ENCODE results near the gene ZFP90. TPM values are rescaled to one million over a fixed set of nuclear protein-coding genes. Genes with fewer than 3 reads are reported as not detected.
A peak's percentile ranks its signal among the peaks of the same experiment; 100 is the strongest.
"Not testable (repeated sequence)": the region's sequence is repeated elsewhere in the genome, so short reads cannot be mapped to it uniquely, and the experiment has no call there.

Gene ZFP90
- total RNA-seq, 4 donors from 2014 or later, result 5.4 to 30.5 (median 10.6) TPM

DNA sequence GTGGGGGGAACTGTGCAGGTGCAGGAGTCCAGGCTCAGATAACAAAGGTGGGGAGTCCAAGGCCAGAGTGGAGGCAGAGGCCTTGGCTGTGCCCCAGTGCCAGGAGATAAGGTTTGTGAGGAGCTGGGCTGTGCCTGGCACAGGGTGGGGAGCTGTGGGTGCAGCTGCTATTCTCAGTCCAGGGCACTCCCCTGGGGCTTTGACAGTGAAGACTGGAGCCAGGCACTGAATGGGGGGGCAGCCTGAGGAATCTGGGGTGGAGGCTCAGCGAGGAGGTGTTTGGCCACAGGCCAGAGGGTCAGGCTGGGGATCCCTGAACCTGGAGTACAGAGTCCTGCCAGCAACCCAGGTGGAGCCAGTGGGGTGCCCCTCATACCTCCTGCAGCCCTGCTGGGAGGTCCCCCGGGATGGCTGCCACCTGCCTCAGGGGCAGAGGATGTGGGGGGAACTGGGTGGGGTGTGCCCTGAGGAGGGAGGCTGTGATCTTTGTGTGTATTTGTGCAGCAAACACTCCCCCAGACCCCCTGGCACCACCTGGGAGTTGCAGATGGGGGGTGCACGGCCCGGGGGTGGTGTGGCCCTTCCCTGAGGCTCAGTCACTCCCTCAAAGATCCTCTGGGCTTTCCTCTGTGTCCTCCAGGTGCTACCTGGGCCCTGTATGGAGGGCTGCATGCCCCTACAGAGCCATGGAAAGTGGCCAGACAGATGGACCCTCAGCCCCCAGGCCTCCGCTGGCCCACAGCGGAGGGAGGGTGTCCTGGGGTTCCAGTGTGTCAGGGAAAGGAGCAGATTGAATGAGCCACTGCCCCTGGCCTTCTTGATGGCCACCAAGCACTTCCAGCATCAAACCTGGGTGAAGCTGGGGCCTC is 46.3 kb upstream of the ZFP90 start:
- H3K4me3 ChIP-seq, result peak overlapping the region in 2 of 4 donors; percentile 27 to 37
- no peaks in the 10 kb centered on the region for H3K36me3 ChIP-seq
- TF ChIP-seq POLR2A (IDR thresholded peaks at IDR 0.05), result peak; percentile 29 to 59
- TF ChIP-seq, protein P1, sequence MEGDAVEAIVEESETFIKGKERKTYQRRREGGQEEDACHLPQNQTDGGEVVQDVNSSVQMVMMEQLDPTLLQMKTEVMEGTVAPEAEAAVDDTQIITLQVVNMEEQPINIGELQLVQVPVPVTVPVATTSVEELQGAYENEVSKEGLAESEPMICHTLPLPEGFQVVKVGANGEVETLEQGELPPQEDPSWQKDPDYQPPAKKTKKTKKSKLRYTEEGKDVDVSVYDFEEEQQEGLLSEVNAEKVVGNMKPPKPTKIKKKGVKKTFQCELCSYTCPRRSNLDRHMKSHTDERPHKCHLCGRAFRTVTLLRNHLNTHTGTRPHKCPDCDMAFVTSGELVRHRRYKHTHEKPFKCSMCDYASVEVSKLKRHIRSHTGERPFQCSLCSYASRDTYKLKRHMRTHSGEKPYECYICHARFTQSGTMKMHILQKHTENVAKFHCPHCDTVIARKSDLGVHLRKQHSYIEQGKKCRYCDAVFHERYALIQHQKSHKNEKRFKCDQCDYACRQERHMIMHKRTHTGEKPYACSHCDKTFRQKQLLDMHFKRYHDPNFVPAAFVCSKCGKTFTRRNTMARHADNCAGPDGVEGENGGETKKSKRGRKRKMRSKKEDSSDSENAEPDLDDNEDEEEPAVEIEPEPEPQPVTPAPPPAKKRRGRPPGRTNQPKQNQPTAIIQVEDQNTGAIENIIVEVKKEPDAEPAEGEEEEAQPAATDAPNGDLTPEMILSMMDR (IDR thresholded peaks at IDR 0.05), result no peak
- no peaks in the 10 kb centered on the region for H3K27me3 ChIP-seq
- H3K4me1 ChIP-seq, result peaks cover 0 to 32% (median 6%) of the 10 kb centered on the region in 4 donors
- H3K9me3 ChIP-seq, result no peaks in the 10 kb centered on the region
- peak overlapping the region in 3 of 4 donors; percentile 66 to 95 (median 89) for H3K27ac ChIP-seq
- DNase-seq, result peak in 2 of 3 donors; percentile 90 to 92

DNA sequence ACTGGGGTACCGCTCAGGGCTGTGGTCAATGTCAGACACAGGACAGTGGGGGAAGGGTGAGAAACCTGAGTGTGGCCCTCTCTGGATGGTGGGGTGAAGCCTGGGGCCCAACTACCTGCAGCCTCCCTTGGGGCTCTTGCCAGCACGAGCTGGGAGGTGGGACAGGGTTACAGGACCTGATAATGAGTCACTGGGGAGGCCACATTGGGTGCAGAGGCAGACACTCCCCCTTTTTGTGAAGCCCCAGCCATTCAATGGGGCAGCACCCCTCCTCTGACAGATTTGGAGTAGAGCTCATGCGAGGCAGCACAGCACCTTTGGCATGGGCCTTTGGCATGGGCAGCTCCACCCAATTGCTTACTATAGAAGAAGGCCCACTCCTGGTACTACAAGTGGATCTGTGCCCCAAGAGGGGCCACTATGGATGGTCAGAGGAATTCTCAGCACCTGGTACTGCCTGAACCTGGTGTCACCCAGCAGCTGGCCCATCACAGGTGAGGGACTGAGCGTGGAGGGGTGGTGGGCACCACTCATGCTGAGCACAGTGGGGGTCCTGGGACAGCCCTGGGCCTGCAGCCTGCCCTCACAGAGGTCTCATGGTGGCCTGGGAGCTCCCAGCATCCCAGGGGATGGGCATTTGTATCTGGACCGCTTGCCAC is 45.5 kb upstream of the ZFP90 start:
- Histone ChIP-seq H3K36me3 (no peaks in the 10 kb centered on the region), H3K9me3 (no peaks in the 10 kb centered on the region), H3K27ac (peak overlapping the region in 3 of 4 donors; percentile 66 to 95 (median 89)), H3K27me3 (no peaks in the 10 kb centered on the region), H3K4me3 (peak overlapping the region in 2 of 4 donors; percentile 27 to 37), H3K4me1 (peaks cover 0 to 28% (median 6%) of the 10 kb centered on the region in 4 donors)
- TF ChIP-seq POLR2A (IDR thresholded peaks at IDR 0.05), result no peak
- TF ChIP-seq, protein P1 (IDR thresholded peaks at IDR 0.05), result no peak
- no peak for DNase-seq

GRCh38 chr16:68494261-68494660 is 44.8 kb upstream of the ZFP90 start:
- H3K4me3 ChIP-seq, H3K27me3 ChIP-seq, H3K9me3 ChIP-seq, H3K36me3 ChIP-seq, DNase-seq: not testable (repeated sequence)
- Histone ChIP-seq H3K27ac (peak overlapping the region in 1 of 4 donors; percentile 11), H3K4me1 (peaks cover 0 to 28% (median 6%) of the 10 kb centered on the region in 4 donors)

DNA sequence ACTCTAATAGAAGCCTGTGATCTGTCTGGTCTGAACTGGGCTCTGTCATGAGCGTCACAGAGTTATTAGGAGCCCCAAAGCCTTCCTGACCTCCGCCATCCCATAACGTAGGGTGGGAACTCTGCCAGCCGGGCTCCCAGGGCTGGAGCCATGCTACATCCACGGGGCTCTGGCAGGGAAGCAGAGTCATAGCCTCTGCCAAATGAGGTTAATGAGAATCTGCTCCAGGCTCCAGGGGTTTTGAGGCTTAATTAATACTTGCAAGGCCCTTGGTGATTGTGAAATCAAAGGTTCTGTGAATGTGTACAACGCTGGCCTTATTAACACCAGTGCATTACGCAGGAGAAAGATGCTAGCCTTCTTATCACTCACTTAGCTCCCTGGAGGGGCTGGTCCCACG is 42.4 kb upstream of the ZFP90 start:
- no peak for DNase-seq
- H3K4me1 ChIP-seq, result peaks cover 0 to 14% (median 5%) of the 10 kb centered on the region in 4 donors
- no peaks in the 10 kb centered on the region for H3K36me3 ChIP-seq
- TF ChIP-seq POLR2A (IDR thresholded peaks at IDR 0.05), result no peak
- no peak overlapping the region for H3K4me3 ChIP-seq
- no peak overlapping the region for H3K27ac ChIP-seq
- no peaks in the 10 kb centered on the region for H3K9me3 ChIP-seq
- H3K27me3 ChIP-seq, result no peaks in the 10 kb centered on the region

GRCh38 chr16:68499006-68499405 is 40.1 kb upstream of the ZFP90 start:
- no peak overlapping the region for H3K4me3 ChIP-seq
- DNase-seq, result no peak
- no peak overlapping the region for H3K27ac ChIP-seq
- H3K4me1 ChIP-seq, result no peaks in the 10 kb centered on the region
- H3K36me3 ChIP-seq, result no peaks in the 10 kb centered on the region
- no peaks in the 10 kb centered on the region for H3K9me3 ChIP-seq
- no peaks in the 10 kb centered on the region for H3K27me3 ChIP-seq
- no peak for TF ChIP-seq POLR2A (IDR thresholded peaks at IDR 0.05)
- TF ChIP-seq, protein P1 (IDR thresholded peaks at IDR 0.05), result no peak

DNA sequence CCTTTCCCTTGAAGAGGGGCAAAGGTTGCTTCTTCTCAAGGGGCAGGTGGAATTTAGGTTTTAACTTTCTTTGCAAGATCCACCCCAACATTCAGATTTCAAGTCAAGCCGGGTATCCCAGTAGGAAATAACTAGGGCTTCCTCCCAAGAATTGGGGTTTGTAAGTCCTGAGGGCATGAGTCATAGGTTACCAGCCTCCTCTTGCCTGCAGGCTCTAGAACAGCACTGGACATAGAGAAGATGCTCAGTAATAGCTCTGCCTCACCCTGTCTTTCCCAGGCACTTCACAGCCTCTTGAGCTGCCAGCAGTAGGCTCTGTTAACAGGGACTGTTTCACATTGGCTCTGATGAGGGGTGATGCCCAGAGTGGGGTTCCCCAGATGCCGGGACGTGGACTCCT is 35.8 kb upstream of the ZFP90 start:
- no peak for DNase-seq
- TF ChIP-seq POLR2A (IDR thresholded peaks at IDR 0.05), result no peak
- TF ChIP-seq, protein P1 (IDR thresholded peaks at IDR 0.05), result no peak
- no peak overlapping the region for H3K27ac ChIP-seq
- H3K36me3 ChIP-seq, result no peaks in the 10 kb centered on the region
- no peak overlapping the region for H3K4me3 ChIP-seq
- no peaks in the 10 kb centered on the region for H3K4me1 ChIP-seq
- H3K27me3 ChIP-seq, result no peaks in the 10 kb centered on the region
- no peaks in the 10 kb centered on the region for H3K9me3 ChIP-seq
